Choroid plexus epithelial cell (primary cell): ENCODE data around the gene AKAP5.

ENCODE experiments used
- DNase-seq: peaks from one replicate; pipeline ENCODE4 v3.0.0-alpha.2; 2010; ENCODE audit warnings: low read depth
- H3K4me3 ChIP-seq: 2 replicates; pipeline ENCODE4 v1.5.1; 2011; ENCODE audit warnings: low read depth, mild to moderate bottlenecking, control low read depth, low read length, moderate library complexity
- CTCF ChIP-seq: conservative IDR thresholded peaks from 2 replicates; pipeline ENCODE4 v1.5.1; 2011; ENCODE audit warnings: low read depth, mild to moderate bottlenecking, control low read depth, inconsistent platforms, low read length, moderate library complexity

AKAP5 gene

GRCh38 chr14:64502456-64502855 lies 37.2 kb downstream of the AKAP5 start:
- TF ChIP-seq CTCF: no peak
- DNase-seq: no peak
- H3K4me3 ChIP-seq: peak overlapping the region; percentile 88

DNA sequence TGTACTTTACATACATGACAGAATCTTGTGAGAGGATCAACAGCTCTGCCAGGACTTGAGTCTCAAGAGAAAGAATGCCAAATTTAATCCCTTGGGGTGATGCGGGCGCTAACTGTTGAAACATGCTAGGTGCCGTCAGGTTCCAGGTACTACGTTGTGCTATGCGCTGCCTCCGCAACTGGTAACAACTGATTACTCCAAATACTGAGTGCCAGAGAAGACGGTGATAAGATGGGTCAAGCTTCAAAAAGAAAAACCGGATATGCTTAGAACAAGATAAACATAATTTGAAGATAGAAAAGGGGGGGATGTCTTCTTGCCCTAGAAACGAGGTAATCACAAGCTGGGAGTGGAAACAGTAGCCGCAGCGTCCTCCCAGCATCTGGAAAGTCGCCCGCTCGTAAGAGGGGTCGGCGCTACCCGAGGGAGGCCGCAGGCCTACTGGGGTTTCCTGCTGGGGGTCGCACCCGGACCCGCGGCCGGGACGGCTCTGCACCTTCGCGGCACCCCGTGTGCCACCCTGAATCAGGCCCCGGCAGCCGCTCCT lies 37.7 kb downstream of the AKAP5 start:
- peak; percentile 39 for DNase-seq
- no peak for TF ChIP-seq CTCF
- H3K4me3 ChIP-seq: peak overlapping the region; percentile 88

GRCh38 chr14:64503434-64504309 lies 38.4 kb downstream of the AKAP5 start, which contains the start of gene ZBTB25:
TSS of gene ZBTB25 (minus strand) at chr14:64503838. CDS start at chr14:64490533, 13,305 bp downstream.
- TF ChIP-seq CTCF: no peak
- DNase-seq: peak; percentile 96
- H3K4me3 ChIP-seq: peak within 1 kb of the TSS; percentile 88

DNA sequence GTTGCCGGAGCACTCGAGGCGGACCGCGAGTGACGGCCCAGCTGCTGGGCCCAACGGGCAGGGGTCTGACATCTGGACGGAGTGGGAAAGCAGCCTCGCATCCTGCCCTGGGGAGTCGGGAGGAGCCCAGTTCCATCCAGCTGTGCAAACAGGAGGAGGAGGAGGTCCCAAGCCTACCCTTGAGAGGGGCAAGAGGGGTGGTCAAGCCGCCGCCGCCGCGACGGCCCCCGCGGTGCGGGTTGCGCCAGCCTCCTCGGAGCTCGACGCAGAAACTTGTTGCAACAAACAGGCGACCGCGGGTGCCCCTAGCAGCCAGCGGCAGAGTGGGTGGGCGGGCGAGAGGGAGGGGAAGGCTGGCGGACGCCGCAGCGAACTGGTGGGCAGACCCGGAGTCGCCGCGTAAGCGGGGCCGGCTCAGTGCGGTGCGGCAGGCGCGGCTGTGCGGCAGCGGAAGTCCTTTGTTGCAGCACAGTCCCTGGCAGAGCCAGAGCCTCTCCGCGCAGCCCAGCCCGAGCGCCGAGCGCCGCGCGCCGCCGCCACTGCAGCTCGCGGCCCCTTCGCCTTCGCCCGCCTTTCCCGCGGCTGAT lies 39.1 kb downstream of the AKAP5 start, which contains the start of gene ZBTB1:
ZBTB1 (plus strand) TSS at position 461 of the 587 bp plus-strand sequence. CDS start 16,735 bp downstream, outside the sequence.
- TF ChIP-seq CTCF: no peak
- H3K4me3 ChIP-seq: peak within 1 kb of the TSS; percentile 88

GRCh38 chr14:64504897-64505794 lies 39.8 kb downstream of the AKAP5 start:
- peak overlapping the region; percentile 88 for H3K4me3 ChIP-seq
- no peak for TF ChIP-seq CTCF
- DNase-seq: peak; percentile 89

More for the DNA sequence above, 39.1 kb downstream of the AKAP5 start, which contains the start of gene ZBTB1:
- DNase-seq: peak; percentile 90

DNA sequence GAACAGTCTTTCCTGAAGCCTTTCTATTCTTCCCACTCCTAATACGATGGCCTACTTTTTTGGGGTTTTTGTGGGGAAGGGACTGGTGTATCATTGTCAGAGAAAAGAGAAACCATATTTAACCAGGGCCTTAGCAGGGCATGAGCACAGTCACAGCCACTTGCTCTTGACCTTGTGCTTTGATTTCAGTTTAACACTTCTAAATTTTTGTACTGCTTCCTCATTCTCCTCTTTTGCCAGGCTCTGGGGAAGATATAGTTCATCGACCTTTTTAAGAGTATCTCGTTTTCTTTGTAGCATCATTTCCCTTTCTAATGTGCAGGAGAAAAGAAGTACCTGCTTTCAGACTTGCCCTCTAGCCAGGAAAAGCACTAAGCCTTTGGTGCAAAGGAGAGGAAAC lies 41.4 kb downstream of the AKAP5 start:
- DNase-seq: no peak
- TF ChIP-seq CTCF: no peak
- peak overlapping the region; percentile 37 for H3K4me3 ChIP-seq
